ENCODE results near the gene PRUNE1. TPM values are rescaled to one million over a fixed set of nuclear protein-coding genes. Genes with fewer than 3 reads are reported as not detected.

The PRUNE1 gene
- total RNA-seq (ENCODE audit: insufficient read depth, low replicate concordance): 22.6 TPM

GRCh38 chr1:151008244-151009205, at the start of gene PRUNE1:
PRUNE1 (plus strand) TSS chr1:151008449; CDS start chr1:151008633, 184 bp downstream.
- peak; percentile 98 for DNase-seq (ENCODE audit: low spot score)

GRCh38 chr1:150960646-150961045, 47.6 kb upstream of the PRUNE1 start:
- DNase-seq (ENCODE audit: low spot score): no peak

GRCh38 chr1:150961756-150962155, 46.5 kb upstream of the PRUNE1 start:
- peak; percentile 28 for DNase-seq (ENCODE audit: low spot score)

GRCh38 chr1:150963321-150964163, 44.7 kb upstream of the PRUNE1 start:
- no peak for DNase-seq (ENCODE audit: low spot score)

GRCh38 chr1:150964164-150964489, 44.1 kb upstream of the PRUNE1 start:
- no peak for DNase-seq (ENCODE audit: low spot score)

- DNase-seq (ENCODE audit: low spot score): no peak
Observed at GRCh38 chr1:150965605-150966004, 42.6 kb upstream of the PRUNE1 start.

GRCh38 chr1:150966011-150966410, 42.2 kb upstream of the PRUNE1 start:
- DNase-seq (ENCODE audit: low spot score): no peak

GRCh38 chr1:150967936-150968335, 40.3 kb upstream of the PRUNE1 start:
- no peak for DNase-seq (ENCODE audit: low spot score)

GRCh38 chr1:150968491-150968890, 39.8 kb upstream of the PRUNE1 start:
- DNase-seq (ENCODE audit: low spot score): no peak

GRCh38 chr1:150969626-150970025, 38.6 kb upstream of the PRUNE1 start:
- no peak for DNase-seq (ENCODE audit: low spot score)

GRCh38 chr1:150970808-150971582, 37.3 kb upstream of the PRUNE1 start:
- peak; percentile 65 for DNase-seq (ENCODE audit: low spot score)

- no peak for DNase-seq (ENCODE audit: low spot score)
Observed at GRCh38 chr1:150971583-150972416, 36.4 kb upstream of the PRUNE1 start.

- DNase-seq (ENCODE audit: low spot score): no peak
Observed at GRCh38 chr1:150972417-150972940, 35.8 kb upstream of the PRUNE1 start.

- no peak for DNase-seq (ENCODE audit: low spot score)
Observed at GRCh38 chr1:150973258-150973835, 34.9 kb upstream of the PRUNE1 start.

- DNase-seq (ENCODE audit: low spot score): peak; percentile 20
Observed at GRCh38 chr1:150973836-150974579, 34.2 kb upstream of the PRUNE1 start.

GRCh38 chr1:150974580-150975478, 33.4 kb upstream of the PRUNE1 start, which contains the start of gene CERS2:
CERS2 (minus strand) TSS chr1:150974835; CDS start chr1:150969090, 5,745 bp downstream.
- peak; percentile 89 for DNase-seq (ENCODE audit: low spot score)

- DNase-seq (ENCODE audit: low spot score): no peak
Observed at GRCh38 chr1:150976401-150976821, 31.8 kb upstream of the PRUNE1 start.

Measured in umbilical cord (tissue), 2 donors.